ENCODE data around the gene CD248.

The CD248 gene

GRCh38 chr11:66347425-66348276 is 30.8 kb upstream of the CD248 start, which contains the start of gene B4GAT1:
TSS of gene B4GAT1 (minus strand) at chr11:66347629. CDS start at chr11:66347545, 84 bp downstream.
- peak within 1 kb of the TSS; percentile 67 for H3K4me3 ChIP-seq (replicated peaks; ENCODE audit: insufficient read depth, low read length)
- no peaks in the 10 kb centered on the region for H3K27me3 ChIP-seq (ENCODE audit: insufficient read depth, poor library complexity, severe bottlenecking)
- TF ChIP-seq GABPA (IDR thresholded peaks at IDR 0.05; ENCODE audit: low read depth) (no peak), SPI1 (IDR thresholded peaks at IDR 0.05; ENCODE audit: borderline replicate concordance, low read depth) (no peak), POLR2AphosphoS5 (IDR thresholded peaks at IDR 0.05; ENCODE audit: low read depth) (no peak), CTCF (IDR thresholded peaks at IDR 0.05; ENCODE audit: insufficient read depth, low read length) (no peak), REST (IDR thresholded peaks at IDR 0.05; ENCODE audit: insufficient replicate concordance, low read depth) (no peak)
- DNase-seq (ENCODE audit: low read depth in 1 of 2, low spot score in 1 of 2) = peak in 1 of 2 experiments; percentile 84
- H3K27ac ChIP-seq (replicated peaks) = peak within 1 kb of the TSS; percentile 39; the same call in 1 of the 2 replicates

GRCh38 chr11:66346476-66347424 is 29.9 kb upstream of the CD248 start:
- peak overlapping the region; percentile 39; the same call in 1 of the 2 replicates for H3K27ac ChIP-seq (replicated peaks)
- DNase-seq (ENCODE audit: low read depth in 1 of 2, low spot score in 1 of 2) = no peak
- TF ChIP-seq REST (IDR thresholded peaks at IDR 0.05; ENCODE audit: insufficient replicate concordance, low read depth) (peak; percentile 12), GABPA (IDR thresholded peaks at IDR 0.05; ENCODE audit: low read depth) (no peak), SPI1 (IDR thresholded peaks at IDR 0.05; ENCODE audit: borderline replicate concordance, low read depth) (no peak), CTCF (IDR thresholded peaks at IDR 0.05; ENCODE audit: insufficient read depth, low read length) (no peak)
- H3K27me3 ChIP-seq (ENCODE audit: insufficient read depth, poor library complexity, severe bottlenecking) = no peaks in the 10 kb centered on the region
- H3K4me3 ChIP-seq (replicated peaks; ENCODE audit: insufficient read depth, low read length) = peak overlapping the region; percentile 67

- TF ChIP-seq CTCF (IDR thresholded peaks at IDR 0.05; ENCODE audit: insufficient read depth, low read length) = no peak
- TF ChIP-seq POLR2AphosphoS5 (IDR thresholded peaks at IDR 0.05; ENCODE audit: low read depth) = no peak
- TF ChIP-seq SPI1 (IDR thresholded peaks at IDR 0.05; ENCODE audit: borderline replicate concordance, low read depth) = no peak
- TF ChIP-seq REST (IDR thresholded peaks at IDR 0.05; ENCODE audit: insufficient replicate concordance, low read depth) = no peak
- TF ChIP-seq GABPA (IDR thresholded peaks at IDR 0.05; ENCODE audit: low read depth) = no peak
- DNase-seq (ENCODE audit: low read depth in 1 of 2, low spot score in 1 of 2) = no peak
- no peaks in the 10 kb centered on the region for H3K27me3 ChIP-seq (ENCODE audit: insufficient read depth, poor library complexity, severe bottlenecking)
- H3K27ac ChIP-seq (replicated peaks) = peak overlapping the region; percentile 81
- peak overlapping the region; percentile 98 for H3K4me3 ChIP-seq (replicated peaks; ENCODE audit: insufficient read depth, low read length)
Measured at GRCh38 chr11:66345316-66345649, 28.4 kb upstream of the CD248 start.

Measured in HL-60 (cell line).